Measurements from ENCODE around the gene CTIF.

Gene CTIF

GRCh38 chr18:48841381-48842258 lies 302.8 kb downstream of the CTIF start:
- FAIRE-seq: no peak

GRCh38 chr18:48842259-48843061 lies 303.6 kb downstream of the CTIF start:
- no peak for FAIRE-seq

DNA sequence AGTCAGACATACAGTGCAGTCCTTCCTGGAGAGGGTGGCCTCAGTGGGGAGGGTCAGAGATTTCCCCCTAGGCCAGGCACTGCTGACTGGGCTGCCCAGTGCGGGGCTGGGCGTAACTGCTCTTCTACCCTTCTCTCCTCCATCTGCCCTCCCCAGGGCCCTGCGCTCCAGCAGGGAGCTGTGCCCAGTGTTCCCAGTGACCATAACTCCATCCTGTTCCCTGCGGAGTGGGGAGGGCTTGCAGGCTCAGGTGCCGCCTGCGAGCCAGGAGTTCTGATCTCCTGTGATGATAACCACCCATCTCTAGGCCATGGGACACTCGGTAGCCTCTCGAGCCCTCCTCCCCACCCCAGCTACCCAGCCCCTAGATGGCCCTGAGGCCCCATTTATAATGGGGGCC lies 304.3 kb downstream of the CTIF start:
- FAIRE-seq: no peak

- no peak for FAIRE-seq
Observed at GRCh38 chr18:48843596-48843995, 304.8 kb downstream of the CTIF start.

- no peak for FAIRE-seq
Observed at GRCh38 chr18:48844271-48844670, 305.4 kb downstream of the CTIF start.

GRCh38 chr18:48845174-48845573 lies 306.3 kb downstream of the CTIF start:
- no peak for FAIRE-seq

- FAIRE-seq: no peak
Observed at GRCh38 chr18:48846423-48846932, 307.6 kb downstream of the CTIF start.

GRCh38 chr18:48847807-48848486 lies 309.1 kb downstream of the CTIF start:
- FAIRE-seq: no peak

GRCh38 chr18:48848641-48849143 lies 309.9 kb downstream of the CTIF start:
- FAIRE-seq: no peak

- no peak for FAIRE-seq
Observed at GRCh38 chr18:48850822-48851598, 312.2 kb downstream of the CTIF start.

GRCh38 chr18:48851599-48851960 lies 312.7 kb downstream of the CTIF start:
- no peak for FAIRE-seq

- no peak for FAIRE-seq
Observed at GRCh38 chr18:48852292-48852691, 313.5 kb downstream of the CTIF start.

DNA sequence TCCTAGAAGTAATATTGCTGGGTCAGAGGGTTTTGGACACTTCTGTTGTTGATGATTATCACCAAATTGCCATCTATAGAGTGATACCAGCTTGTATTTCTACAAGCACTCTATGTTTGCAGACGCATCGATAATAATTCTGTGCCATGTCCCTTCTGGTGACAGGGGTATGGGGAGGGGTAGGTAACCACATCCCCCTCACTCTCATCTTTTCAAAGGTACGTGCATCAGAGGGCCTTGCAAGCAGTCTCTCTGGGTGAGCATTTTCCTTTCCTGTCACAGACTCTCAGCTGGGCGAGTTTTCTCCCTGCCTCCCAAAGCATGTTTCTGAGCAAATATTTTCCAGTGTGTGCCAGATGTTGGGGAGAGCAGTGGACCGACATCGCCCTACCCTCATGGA lies 314.0 kb downstream of the CTIF start:
- FAIRE-seq: no peak

DNA sequence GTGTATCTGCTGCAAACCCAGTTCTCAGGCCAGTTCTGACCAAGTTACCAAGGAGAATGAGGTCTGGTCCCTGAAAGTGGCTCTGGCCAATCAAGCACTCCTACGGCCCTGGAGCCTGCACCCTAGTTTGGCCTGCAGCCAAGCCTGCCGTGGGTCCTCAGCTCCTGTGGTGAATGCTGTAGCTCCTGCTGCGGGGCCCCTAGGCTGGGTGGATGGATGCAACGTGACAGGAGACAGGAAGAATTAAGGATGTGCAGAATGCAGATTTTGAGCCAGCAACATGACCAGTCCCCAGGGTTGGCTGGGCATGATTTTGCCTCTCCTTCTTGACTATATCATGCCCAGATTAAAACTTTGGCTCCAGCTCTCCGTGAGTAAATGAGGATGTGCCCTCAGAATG lies 314.8 kb downstream of the CTIF start:
- no peak for FAIRE-seq

DNA sequence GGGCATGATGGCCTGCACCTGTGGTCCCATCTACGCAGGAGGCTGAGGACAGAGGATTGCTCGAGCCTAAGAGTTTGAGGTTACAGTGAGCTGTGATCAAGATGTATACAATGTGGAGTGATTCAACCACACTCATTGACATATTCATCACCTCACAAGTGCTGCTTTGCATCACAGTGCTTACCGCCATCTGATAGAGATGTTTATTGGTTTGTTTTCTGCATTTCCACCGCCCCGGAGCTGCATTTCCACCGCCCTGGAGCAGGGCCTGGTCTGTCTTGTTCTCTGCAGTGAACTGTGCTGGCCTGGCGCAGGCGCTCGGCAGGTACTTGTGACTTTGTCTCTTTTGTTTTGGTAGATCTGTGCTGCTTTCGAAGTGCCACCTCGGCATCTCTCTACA lies 315.9 kb downstream of the CTIF start:
- FAIRE-seq: no peak

DNA sequence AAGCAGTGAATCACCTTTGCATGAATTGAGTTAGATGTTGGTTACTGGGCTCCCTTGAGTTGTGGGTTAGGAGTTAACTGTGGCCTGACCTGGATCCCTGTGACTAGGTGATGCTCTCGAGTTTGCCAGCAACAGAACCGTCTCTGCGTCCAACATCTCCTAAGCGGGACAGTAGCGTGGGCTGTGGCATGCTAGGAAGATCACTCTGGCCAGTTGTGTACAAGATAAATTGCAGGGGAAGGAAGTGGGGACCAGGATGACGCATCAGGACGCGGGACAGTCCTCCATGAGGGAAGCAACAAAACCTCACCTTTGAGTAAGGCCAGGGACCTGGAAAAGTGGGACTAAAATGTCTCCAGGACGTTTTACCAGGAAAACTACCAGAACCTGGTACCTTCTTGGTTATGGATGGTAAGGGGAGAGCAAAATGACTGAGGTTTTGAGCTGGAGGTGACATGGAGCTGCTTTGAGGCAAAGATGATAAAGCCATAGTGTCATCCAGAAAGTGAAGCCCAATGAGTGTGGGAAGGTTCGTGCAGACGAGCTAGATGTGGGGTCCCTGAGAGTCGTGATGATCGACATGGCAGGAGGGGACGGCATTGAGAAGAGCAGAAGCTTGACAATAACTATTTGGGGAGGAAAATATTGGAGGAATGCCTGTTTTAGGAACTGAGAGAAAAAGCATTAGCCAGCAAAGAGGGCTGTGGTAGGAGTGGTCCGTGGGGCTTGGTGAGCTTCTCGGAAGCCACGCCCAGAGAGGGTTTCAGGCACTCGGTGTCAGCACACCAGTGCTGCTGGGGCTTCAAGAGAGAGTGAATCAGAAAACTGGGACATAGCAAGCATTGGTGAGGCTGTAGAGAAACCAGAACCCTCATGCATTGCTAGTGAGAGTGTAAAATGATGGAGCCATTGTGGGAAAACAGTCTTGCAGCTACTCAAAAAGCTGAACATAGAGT lies 316.9 kb downstream of the CTIF start:
- FAIRE-seq: no peak

- no peak for FAIRE-seq
Observed at GRCh38 chr18:48857023-48857694, 318.3 kb downstream of the CTIF start.

DNA sequence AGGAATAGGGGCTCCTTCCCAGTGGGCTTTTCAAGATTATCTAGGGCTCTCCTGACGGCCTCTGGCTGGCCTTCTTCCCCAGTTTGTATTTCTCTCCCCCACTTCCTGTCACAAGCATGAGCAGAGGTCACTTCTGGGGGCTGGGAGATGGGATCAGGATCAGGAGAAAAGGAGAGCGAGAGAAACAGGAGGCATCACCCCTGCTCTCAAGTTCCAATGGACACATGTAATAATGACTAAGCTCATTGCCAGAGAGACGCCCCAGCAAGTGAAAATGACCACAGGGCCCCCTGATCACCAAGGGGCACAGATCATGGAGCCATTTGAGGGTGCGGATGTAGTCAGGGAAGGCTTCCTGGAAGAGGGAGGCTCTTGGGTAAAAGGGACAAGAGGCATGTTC lies 319.8 kb downstream of the CTIF start:
- no peak for FAIRE-seq

DNA sequence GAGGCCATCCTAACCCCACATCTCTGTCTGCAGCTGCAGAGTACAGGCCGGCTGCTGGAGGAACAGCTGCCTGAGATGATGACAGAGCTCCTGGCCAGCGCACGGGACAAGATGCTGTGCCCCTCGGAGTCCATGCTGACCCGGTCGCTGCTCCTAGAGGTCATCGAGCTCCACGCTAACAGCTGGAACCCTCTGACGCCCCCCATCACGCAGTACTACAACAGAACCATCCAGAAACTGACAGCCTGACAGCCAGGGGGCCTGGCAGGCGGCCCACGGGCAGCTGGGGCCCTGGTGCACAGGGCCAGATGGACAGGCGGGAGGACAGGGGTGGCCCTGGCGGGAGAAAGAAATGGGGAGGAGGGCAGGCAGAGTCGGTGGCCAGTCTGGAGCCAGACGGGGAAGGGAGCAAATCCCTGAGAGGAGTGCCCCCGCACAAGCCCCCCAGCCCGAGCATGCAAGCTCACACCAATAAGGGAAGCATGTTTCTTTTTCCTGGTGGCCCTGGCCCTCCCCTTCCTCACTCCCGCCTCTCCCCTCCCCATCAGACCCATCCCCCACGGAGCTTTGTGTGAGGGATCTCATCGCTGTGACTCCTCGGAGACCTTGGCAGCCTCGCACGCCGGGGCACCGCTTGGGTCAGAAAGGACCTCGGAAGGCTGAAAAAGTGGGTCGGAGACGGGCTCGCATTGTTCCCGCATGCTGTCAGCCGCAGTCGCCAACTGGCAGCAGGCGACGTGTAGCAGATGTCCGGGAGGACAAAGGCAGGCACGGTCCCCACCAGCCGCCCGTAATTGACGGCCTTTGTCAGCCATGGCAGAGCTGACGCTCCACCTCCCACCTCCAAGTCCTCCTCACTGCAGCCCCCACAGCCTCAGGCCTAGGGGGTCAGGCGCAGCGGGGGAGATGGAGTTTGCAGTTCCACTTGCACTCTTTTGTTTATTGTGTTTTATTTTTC lies 320.8 kb downstream of the CTIF start:
- FAIRE-seq: no peak
